H54 (cell line): ENCODE results near the gene PHLDA2.
A peak's percentile ranks its signal among the peaks of the same experiment; 100 is the strongest.

Experiments
- DNase-seq: peaks from one replicate; pipeline ENCODE4 v3.0.0; 2011; ENCODE audit warnings: low spot score, mixed read lengths; ENCODE audit not compliant: insufficient read length
- FAIRE-seq: peaks from 3 replicates; lab custom pipeline; 2011; peaks lifted over from hg19 to GRCh38; lab: Jason Lieb, UNC
- POLR2A ChIP-seq: IDR thresholded peaks from 2 replicates; pipeline ENCODE4 v1.6.1; 2011; ENCODE audit warnings: low read depth, mild to moderate bottlenecking, low read length

Gene PHLDA2

GRCh38 chr11:2890466-2891294 is 38.5 kb downstream of the PHLDA2 start:
- no peak for DNase-seq
- no peak for TF ChIP-seq POLR2A
- FAIRE-seq, result no peak

GRCh38 chr11:2889362-2890273 is 39.6 kb downstream of the PHLDA2 start:
- TF ChIP-seq POLR2A, result no peak
- FAIRE-seq (no peak), DNase-seq (no peak)

DNA sequence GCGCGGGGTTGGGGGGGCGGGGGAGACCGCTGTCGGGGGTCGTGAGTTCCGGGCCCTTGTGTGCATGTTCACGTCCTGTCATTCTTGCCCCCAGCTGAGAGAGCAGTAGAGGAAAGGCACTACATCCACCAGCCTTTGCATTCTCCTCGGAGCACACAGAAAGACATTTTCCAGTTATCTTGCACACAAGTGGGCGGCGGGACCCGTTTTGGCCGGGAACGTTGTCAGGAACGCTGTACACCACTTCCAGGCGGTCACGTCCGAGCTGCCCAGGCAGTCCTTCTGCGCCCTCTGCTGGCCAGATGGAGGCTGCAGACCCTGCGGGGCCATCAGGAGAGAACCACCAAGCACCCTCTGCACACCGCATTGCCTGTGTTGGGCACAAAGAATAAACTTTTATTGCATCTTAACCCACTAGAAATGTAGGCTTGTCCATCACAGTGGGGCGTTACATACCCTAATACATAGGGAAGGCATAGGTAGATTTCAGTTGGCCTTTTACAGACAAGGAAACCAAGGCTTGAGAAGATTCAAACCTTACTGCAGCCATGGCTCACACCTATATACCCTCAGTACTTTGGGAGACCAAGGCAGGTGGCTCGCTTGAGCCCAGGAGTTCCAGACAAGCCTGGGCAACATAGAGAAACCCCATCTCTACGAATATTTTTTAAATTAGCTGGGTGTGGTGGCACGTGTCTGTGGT is 40.8 kb downstream of the PHLDA2 start:
- peak; percentile 97 for DNase-seq
- no peak for FAIRE-seq
- TF ChIP-seq POLR2A, result no peak

DNA sequence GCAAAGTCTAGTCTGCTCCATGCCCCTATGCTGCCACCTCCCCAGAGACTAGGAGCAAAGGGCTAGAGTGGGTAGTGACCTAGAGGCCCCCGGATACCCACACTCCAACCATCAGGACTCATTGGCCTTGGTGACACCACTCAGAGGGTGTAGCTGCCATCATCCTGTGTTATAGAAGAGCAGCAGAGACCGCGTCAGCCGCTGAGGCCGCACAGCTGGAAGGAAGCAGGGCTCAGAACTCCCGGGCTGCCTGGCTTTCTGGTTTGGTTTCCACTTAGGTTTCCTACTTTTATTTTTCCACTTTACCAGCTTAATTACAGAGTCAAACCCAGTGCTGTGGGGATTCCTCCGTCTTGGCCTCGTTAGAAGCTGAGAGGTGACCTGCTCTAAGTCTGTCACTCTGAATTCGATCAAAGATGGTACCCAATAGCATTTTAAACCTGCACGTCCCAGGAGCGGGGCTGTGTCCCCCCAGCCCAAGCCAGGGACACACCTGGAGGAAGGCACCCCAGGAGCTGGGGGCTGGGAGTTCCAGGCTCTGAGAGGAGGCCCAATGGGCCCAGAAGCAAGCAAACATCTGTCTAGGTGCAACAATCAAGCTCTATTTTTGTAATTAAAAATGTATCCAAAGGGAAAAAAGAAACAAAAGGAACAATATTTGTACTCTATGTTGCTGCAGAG is 41.6 kb downstream of the PHLDA2 start:
- TF ChIP-seq POLR2A, result no peak
- FAIRE-seq, result no peak
- no peak for DNase-seq

GRCh38 chr11:2886936-2887335 is 42.3 kb downstream of the PHLDA2 start:
- no peak for FAIRE-seq
- DNase-seq, result no peak
- no peak for TF ChIP-seq POLR2A

DNA sequence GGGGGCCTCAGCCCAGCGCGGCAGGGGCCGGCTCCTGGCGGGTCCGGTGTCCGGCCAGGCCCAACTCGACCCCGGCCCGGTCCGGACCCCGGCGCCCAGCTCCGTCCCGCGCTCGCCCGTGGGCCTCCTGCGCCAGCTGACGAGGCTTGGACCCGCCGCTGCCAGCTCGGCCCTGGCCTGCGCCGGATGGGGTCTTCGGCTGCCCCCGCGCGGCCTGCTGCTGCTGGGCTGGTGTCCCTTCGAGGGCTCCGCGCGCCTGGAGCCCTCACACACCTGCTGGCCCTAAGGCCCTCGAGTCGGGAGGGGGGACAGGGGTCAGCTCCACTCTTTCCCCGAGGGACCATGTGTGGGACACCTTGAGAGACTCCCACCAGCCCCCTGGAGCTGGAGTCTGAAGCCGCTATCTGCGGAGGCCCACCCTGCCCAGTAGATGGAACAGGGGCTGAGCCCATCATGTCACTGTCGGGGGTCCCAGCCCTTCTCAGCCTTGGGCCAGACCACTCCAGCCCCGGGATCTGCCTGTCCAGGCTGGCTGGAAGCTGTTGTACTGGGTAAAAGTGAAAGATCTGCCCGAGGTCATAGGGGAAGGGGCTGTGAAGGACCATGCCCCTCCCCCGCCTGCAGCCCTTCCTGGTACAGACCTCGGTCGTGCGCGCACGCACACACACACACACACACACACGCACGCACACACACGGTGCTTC is 42.9 kb downstream of the PHLDA2 start:
- TF ChIP-seq POLR2A, result no peak
- no peak for DNase-seq
- FAIRE-seq, result no peak

DNA sequence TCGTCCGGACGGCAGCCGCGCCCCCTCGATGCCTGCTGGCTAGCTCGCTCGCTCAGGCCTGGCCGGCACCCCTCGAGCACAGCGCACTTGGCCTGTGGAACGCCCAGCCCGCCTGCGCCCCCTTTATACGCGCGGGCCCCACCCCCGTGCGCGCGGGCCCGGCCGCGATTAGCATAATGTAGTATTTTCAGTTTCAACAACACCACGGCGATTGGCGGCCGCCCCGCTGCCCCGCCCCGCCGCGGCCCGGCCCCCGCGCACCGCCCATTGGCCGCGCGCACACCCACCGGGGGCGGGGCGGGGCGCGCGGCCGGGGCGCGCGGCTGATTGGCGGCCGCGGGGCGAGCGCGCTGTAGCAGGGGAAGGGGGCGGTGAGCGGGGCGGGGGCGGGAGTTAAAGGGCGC is 43.5 kb downstream of the PHLDA2 start, which contains the start of gene CDKN1C:
TSS of gene CDKN1C (minus strand) at position 98 of the 404 bp plus-strand sequence. CDS start 319 bp downstream, outside the sequence.
- TF ChIP-seq POLR2A, result peak; percentile 87
- FAIRE-seq (no peak), DNase-seq (no peak)

DNA sequence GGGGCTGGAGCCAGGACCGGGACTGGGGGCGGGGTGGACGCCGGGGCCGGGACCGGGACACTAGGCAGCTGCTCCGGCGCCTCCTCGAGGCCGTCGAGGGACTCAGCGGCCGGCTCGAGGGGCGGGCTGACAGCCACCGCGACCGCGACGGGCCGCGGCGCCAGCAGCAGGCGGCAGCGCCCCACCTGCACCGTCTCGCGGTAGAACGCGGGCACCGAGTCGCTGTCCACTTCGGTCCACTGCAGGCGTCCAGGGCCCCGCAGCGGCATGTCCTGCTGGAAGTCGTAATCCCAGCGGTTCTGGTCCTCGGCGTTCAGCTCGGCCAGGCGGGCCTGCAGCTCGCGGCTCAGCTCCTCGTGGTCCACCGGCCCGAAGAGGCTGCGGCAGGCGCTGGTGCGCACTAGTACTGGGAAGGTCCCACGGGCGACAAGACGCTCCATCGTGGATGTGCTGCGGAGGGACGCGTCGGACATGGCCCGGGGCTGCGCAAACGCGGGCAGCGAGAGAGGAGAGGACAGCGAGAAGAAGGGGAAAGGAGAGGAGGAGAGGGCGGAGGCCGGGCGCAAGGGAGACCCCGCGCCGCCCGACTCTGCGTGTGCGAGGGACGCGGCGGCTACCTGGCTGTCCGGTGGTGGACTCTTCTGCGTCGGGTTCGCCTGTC is 44.1 kb downstream of the PHLDA2 start:
- DNase-seq, result peak; percentile 86
- TF ChIP-seq POLR2A, result no peak
- FAIRE-seq, result no peak

DNA sequence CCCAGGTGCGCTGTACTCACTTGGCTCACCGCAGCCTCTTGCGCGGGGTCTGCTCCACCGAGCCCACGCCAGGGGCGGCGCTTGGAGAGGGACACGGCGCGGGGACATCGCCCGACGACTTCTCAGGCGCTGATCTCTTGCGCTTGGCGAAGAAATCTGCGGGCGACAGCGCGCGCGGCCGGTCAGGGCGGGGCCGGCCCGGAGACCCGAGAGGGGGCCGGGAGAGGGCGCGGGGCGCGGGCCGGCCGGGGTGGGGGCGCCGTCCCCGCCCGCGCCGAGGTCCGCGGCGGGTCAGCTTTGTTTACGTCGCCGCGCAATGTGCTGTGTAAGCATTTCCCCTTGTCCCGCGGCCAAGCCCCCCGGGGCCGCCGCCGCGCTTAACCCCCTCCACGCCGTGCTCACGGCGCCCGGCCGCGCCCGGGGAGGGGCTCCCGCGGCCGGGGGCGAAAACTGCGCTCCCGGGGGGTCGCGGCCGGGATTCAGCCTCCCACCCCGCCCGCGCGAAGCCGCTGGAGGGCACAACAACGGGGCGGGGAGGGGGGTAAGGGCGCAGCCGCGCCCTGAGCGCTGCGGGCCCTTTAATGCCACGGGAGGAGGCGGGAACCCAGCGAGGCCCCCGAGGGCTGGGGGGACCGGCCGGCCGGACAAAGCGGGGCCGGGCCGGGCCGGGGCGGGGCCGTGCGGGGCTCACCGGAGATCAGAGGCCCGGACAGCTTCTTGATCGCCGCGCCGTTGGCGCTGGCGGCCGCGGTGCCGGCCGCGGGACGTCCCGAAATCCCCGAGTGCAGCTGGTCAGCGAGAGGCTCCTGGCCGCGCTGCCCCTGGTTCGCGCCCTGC is 45.0 kb downstream of the PHLDA2 start:
- TF ChIP-seq POLR2A, result no peak
- DNase-seq (peak; percentile 83), FAIRE-seq (no peak)

GRCh38 chr11:2883640-2883978 is 45.6 kb downstream of the PHLDA2 start:
- TF ChIP-seq POLR2A, result no peak
- no peak for FAIRE-seq

GRCh38 chr11:2882396-2883110 is 46.7 kb downstream of the PHLDA2 start:
- TF ChIP-seq POLR2A, result no peak
- DNase-seq, result no peak
- no peak for FAIRE-seq

More at GRCh38 chr11:2883640-2883978, 45.6 kb downstream of the PHLDA2 start:
- no peak for DNase-seq
